HepG2 (cell line): ENCODE results near the gene DUS2. TPM values are rescaled to one million over a fixed set of nuclear protein-coding genes. Genes with fewer than 3 reads are reported as not detected.
A peak's percentile ranks its signal among the peaks of the same experiment; 100 is the strongest.

Source experiments
- DNMT3B ChIP-seq: conservative IDR thresholded peaks from 2 replicates; pipeline ENCODE4 v1.6.1; 2016; ENCODE audit warnings: missing biosample characterization, control low read depth
- FOXP1 ChIP-seq, 2 experiments: fragments of 450-650 bp in 1 of 2; IDR thresholded peaks; 2 replicates each; pipeline ENCODE4 v1.6.1; 2017 to 2018; ENCODE audit warnings: antibody characterized with exemption in 1 of 2
- LRRFIP1 ChIP-seq: sonication (generic); formaldehyde crosslinking; conservative IDR thresholded peaks from 2 replicates; pipeline ENCODE4 v1.4.0; 2020; ENCODE audit warnings: missing genetic modification reagents
- NFKB2 ChIP-seq: sonication (generic); formaldehyde crosslinking; IDR thresholded peaks from 2 replicates; pipeline ENCODE4 v1.4.0; 2020; ENCODE audit warnings: missing genetic modification reagents, borderline replicate concordance
- PTBP1 ChIP-seq: fragments of 200-400 bp; formaldehyde crosslinking; IDR thresholded peaks from 2 replicates; pipeline ENCODE4 v1.6.1; 2018; ENCODE audit warnings: low read length, low read depth; ENCODE audit not compliant: poor library complexity, severe bottlenecking
- TEF ChIP-seq: sonication (generic); formaldehyde crosslinking; IDR thresholded peaks from 2 replicates; pipeline ENCODE4 v1.5.0; 2020; ENCODE audit warnings: missing genetic modification reagents
- TGIF2 ChIP-seq: IDR thresholded peaks from 2 replicates; pipeline ENCODE4 v1.6.1; 2016; ENCODE audit warnings: control low read depth, missing compliant biosample characterization
- ZNF276 ChIP-seq: sonication (generic); formaldehyde crosslinking; IDR thresholded peaks from 2 replicates; pipeline ENCODE4 v1.4.0; 2020; ENCODE audit warnings: mild to moderate bottlenecking, low read depth, missing genetic modification reagents
- ZNF331 ChIP-seq: sonication (generic); formaldehyde crosslinking; IDR thresholded peaks from 2 replicates; pipeline ENCODE4 v1.4.0; 2020; ENCODE audit warnings: missing genetic modification reagents
- ZNF564 ChIP-seq: sonication (generic); formaldehyde crosslinking; IDR thresholded peaks from 2 replicates; pipeline ENCODE4 v1.8.1; 2023; ENCODE audit warnings: mild to moderate bottlenecking, missing genetic modification reagents
- polyA plus RNA-seq, 8 experiments: library from polyadenylated mRNA; depleted of rRNA in 3 of 8; stranded (reverse) in 7 of 8; unstranded in 1 of 8; fragments of >200 nt; fragmentation: Illumina TruSeq in 4 of 8; extraction: Trizol in 4 of 8; gene quantifications; 2 replicates each; pipeline versions ENCODE4 v1.2.1 to v1.2.3, GENCODE V29; 2011 to 2016; ENCODE audit warnings: low read depth in 4 of 8, missing spikeins in 1 of 8, mixed read lengths in 1 of 8; ENCODE audit not compliant: insufficient read depth in 1 of 8
- total RNA-seq, 5 experiments: library from RNA; depleted of rRNA; stranded (reverse); fragments of >200 nt; fragmentation: Illumina TruSeq; extraction: Trizol; gene quantifications; 2 replicates each; pipeline ENCODE4 v1.2.3, GENCODE V29; 2016; ENCODE audit warnings: low read depth in 1 of 5
- TF ChIP-seq, protein P1 (sequence below): IDR thresholded peaks from 2 replicates; pipeline ENCODE4 v1.4.0; 2020; ENCODE audit warnings: mild to moderate bottlenecking, missing genetic modification reagents
- TF ChIP-seq, protein P2 (sequence below): sonication (generic); formaldehyde crosslinking; IDR thresholded peaks from 2 replicates; pipeline ENCODE4 v1.4.0; 2020; ENCODE audit warnings: mild to moderate bottlenecking, missing genetic modification reagents

Gene DUS2
- total and polyA plus RNA-seq, 2 of the 13 experiments (the other 11 are each of a cell fraction or from before 2014, with no cell fraction given) = 17.8 to 25.1 TPM

GRCh38 chr16:68084504-68085258 lies 61.6 kb downstream of the DUS2 start (continued):
- TF ChIP-seq LRRFIP1 (CRISPR knock-in tag) (no peak), ZNF331 (CRISPR knock-in tag) (peak; percentile 95), DNMT3B (CRISPR knock-in tag) (no peak), NFKB2 (peak; percentile 99; the same call in 1 of the 2 replicates), FOXP1 (IDR thresholded peaks at IDR 0.05) (no peak), FOXP1 (CRISPR knock-in tag; IDR thresholded peaks at IDR 0.05) (peak; percentile 62; the same call in 1 of the 2 replicates), TEF (no peak; the same call in 1 of the 2 replicates), ZNF276 (CRISPR knock-in tag) (peak; percentile 90; the same call in 1 of the 2 replicates), ZNF564 (CRISPR knock-in tag) (peak; percentile 88; the same call in 1 of the 2 replicates), TGIF2 (peak; percentile 97), PTBP1 (no peak)
- TF ChIP-seq, protein P1, sequence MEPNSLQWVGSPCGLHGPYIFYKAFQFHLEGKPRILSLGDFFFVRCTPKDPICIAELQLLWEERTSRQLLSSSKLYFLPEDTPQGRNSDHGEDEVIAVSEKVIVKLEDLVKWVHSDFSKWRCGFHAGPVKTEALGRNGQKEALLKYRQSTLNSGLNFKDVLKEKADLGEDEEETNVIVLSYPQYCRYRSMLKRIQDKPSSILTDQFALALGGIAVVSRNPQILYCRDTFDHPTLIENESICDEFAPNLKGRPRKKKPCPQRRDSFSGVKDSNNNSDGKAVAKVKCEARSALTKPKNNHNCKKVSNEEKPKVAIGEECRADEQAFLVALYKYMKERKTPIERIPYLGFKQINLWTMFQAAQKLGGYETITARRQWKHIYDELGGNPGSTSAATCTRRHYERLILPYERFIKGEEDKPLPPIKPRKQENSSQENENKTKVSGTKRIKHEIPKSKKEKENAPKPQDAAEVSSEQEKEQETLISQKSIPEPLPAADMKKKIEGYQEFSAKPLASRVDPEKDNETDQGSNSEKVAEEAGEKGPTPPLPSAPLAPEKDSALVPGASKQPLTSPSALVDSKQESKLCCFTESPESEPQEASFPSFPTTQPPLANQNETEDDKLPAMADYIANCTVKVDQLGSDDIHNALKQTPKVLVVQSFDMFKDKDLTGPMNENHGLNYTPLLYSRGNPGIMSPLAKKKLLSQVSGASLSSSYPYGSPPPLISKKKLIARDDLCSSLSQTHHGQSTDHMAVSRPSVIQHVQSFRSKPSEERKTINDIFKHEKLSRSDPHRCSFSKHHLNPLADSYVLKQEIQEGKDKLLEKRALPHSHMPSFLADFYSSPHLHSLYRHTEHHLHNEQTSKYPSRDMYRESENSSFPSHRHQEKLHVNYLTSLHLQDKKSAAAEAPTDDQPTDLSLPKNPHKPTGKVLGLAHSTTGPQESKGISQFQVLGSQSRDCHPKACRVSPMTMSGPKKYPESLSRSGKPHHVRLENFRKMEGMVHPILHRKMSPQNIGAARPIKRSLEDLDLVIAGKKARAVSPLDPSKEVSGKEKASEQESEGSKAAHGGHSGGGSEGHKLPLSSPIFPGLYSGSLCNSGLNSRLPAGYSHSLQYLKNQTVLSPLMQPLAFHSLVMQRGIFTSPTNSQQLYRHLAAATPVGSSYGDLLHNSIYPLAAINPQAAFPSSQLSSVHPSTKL = peak; percentile 82
- TF ChIP-seq, protein P2, sequence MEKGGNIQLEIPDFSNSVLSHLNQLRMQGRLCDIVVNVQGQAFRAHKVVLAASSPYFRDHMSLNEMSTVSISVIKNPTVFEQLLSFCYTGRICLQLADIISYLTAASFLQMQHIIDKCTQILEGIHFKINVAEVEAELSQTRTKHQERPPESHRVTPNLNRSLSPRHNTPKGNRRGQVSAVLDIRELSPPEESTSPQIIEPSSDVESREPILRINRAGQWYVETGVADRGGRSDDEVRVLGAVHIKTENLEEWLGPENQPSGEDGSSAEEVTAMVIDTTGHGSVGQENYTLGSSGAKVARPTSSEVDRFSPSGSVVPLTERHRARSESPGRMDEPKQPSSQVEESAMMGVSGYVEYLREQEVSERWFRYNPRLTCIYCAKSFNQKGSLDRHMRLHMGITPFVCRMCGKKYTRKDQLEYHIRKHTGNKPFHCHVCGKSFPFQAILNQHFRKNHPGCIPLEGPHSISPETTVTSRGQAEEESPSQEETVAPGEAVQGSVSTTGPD = no peak
